GM18519 (cell line): ENCODE results near the gene NACC1.
A peak's percentile ranks its signal among the peaks of the same experiment; 100 is the strongest.
"Not testable (repeated sequence)": the region's sequence is repeated elsewhere in the genome, so short reads cannot be mapped to it uniquely, and the experiment has no call there.

Experiments
- ATAC-seq: cut with Tn5 transposase; IDR thresholded peaks from one replicate; pipeline ENCODE4 v1.9.1; 2021; ENCODE audit warnings: mild to moderate bottlenecking, moderate library complexity; ENCODE audit not compliant: unreplicated experiment, low FRiP score

NACC1 gene

GRCh38 chr19:13138171-13138915 lies 20.3 kb downstream of the NACC1 start:
- ATAC-seq = no peak

DNA sequence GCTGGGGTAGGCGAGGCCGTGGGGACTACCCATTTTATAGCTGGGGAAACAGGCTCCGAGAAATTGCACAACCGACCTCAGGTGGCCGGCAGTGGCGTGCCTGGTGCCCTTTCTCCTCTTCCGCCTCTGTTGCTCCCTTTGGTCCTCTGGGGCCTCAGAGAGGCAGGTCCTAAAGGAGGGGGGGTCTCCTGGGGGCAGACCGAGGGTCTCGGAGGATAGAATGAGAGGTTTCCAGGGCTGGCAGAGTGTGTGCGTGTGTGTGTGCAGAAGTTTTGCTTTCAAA lies 20.8 kb downstream of the NACC1 start:
- ATAC-seq = no peak

- ATAC-seq = no peak
Observed at GRCh38 chr19:13139633-13140311, 21.7 kb downstream of the NACC1 start.

- ATAC-seq = no peak
Observed at GRCh38 chr19:13146763-13147563, 28.9 kb downstream of the NACC1 start.

DNA sequence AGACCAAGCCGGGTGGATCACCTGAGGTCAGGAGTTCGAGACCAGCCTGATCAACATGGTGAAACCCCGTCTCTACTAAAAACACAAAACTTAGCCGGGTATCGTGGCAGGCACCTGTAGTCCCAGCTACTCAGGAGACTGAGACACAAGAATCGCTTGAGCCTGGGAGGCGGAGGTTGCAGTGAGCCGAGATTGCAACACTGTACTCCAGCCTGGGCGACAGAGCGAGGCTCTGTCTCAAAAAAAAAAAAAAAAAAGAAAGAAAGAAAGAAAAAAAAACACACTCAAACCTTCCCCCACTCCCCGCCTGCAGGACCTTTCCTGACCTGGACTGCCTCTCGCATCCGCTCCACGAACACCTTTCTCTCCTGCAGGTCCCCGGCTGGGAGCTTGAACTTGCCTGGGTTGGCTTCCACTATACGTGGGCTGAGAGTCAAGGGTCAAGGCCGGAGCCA lies 31.1 kb downstream of the NACC1 start:
- ATAC-seq = not testable (repeated sequence)

- ATAC-seq = no peak
Observed at GRCh38 chr19:13149628-13150186, 31.6 kb downstream of the NACC1 start.

DNA sequence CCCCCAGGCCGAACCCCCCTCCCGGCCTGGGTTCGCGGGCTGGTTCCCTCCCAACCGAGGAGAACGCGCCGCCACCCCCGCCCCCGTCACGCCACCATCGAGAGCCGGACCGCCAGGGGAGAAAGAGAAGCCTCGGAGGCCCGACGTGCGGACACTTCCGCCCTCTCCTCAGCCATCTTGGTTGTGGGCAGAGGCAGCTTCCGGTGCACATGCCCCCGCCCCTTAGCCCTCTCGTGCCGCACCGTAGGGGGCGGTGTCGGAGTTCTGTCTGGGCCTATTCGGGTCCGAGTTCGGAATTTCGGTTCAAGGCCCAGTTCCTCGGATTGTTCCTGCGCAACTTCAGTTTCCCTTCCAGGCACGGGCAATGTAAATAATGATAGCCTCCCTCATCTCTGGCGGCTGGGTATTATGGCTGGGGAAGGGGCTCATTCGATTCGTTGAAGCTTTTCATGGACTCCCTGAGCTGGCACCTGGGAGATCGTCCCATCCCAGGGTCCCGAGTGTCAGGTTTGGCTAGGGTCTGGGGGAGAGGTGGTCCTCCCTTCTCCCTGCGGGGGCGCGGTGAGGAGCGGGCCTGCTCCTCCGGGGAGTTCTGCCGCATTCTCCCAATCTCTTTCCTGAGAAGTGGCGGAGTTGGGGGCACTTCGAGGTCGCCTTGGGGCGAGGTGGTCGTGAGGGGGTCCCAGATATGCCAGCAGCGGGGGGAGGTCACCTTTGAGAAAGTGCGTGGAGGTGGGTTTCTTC lies 32.3 kb downstream of the NACC1 start, which contains the start of the genes IER2 and STX10:
IER2 (plus strand) TSS at position 225 of the 744 bp plus-strand sequence. CDS start 2,776 bp downstream, outside the sequence.
STX10 (minus strand) TSS at position 189 of the 744 bp plus-strand sequence. CDS start 202 bp downstream, outside the sequence.
- no peak for ATAC-seq

- ATAC-seq = no peak
Observed at GRCh38 chr19:13150931-13151604, 33.0 kb downstream of the NACC1 start.

GRCh38 chr19:13151605-13152355 lies 33.7 kb downstream of the NACC1 start:
- ATAC-seq = peak; percentile 25

DNA sequence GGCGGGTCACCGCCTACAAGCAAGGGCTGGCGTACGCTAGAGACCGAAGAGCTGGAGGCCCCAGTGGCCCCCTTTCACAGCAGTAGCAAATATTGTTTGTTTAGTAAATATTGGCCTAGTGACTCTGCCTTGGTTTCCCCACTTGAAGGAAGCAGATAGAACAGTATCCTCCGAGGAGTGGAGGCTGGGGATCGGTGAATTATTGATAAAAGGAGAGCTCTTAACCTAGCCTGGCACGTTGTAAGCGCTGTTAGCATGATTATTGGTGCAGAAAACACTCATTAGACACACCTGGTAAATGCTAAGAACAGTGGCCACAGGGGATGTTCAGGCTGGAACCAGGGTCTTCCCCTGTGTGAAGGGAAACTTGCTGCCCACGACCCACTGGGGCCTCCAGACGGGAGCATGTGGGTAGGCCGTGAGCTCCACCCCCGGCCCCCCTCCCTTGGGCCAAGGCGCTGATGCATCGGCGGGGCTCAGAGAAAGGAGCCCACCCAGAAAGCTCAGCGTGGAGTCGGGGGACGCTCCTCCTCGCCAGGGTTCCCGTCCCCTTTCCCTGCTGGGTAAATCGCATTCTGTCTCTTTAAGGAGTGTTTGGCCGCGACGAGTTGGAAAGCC lies 34.4 kb downstream of the NACC1 start:
- ATAC-seq = no peak

DNA sequence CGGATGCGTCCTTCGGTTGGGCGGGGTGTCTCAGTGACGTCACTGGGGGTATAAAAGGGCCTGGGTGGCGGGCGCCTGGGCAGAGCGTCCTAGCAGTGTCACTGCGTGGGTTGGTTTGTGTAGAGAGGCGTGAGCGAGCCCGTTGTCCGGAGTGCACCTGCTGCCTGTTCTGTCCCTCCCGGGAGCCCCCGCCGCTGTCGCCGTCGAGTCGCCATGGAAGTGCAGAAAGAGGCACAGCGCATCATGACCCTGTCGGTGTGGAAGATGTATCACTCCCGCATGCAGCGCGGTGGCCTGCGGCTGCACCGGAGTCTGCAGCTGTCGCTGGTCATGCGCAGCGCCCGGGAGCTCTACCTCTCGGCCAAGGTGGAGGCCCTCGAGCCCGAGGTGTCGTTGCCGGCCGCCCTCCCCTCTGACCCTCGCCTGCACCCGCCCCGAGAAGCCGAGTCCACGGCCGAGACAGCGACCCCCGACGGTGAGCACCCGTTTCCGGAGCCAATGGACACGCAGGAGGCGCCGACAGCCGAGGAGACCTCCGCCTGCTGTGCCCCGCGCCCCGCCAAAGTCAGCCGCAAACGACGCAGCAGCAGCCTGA lies 35.0 kb downstream of the NACC1 start:
- peak; percentile 26 for ATAC-seq

DNA sequence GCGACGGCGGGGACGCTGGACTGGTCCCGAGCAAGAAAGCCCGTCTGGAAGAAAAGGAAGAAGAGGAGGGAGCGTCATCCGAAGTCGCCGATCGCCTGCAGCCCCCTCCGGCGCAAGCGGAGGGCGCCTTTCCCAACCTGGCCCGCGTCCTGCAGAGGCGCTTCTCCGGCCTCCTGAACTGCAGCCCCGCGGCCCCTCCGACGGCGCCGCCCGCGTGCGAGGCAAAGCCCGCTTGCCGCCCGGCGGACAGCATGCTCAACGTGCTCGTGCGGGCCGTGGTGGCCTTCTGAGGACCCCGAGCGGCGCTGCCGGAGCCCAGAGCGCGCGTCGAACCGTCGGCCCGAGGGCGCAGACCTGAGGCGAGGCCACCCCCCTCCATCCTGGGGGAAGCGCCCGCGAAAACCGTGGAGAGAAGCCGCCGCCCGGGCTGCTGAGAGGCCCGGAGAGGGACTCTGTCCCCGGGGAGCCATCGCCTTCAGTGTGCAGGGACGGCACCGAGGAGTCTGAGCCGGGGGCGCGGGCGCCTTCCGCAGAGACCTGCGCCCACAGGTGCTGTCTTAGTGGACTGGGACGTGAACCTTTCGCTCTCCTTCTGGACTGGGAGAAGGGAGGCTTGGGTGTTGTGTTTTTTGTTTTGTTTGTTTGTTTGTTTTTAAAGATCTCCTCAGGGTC lies 35.6 kb downstream of the NACC1 start:
- no peak for ATAC-seq

DNA sequence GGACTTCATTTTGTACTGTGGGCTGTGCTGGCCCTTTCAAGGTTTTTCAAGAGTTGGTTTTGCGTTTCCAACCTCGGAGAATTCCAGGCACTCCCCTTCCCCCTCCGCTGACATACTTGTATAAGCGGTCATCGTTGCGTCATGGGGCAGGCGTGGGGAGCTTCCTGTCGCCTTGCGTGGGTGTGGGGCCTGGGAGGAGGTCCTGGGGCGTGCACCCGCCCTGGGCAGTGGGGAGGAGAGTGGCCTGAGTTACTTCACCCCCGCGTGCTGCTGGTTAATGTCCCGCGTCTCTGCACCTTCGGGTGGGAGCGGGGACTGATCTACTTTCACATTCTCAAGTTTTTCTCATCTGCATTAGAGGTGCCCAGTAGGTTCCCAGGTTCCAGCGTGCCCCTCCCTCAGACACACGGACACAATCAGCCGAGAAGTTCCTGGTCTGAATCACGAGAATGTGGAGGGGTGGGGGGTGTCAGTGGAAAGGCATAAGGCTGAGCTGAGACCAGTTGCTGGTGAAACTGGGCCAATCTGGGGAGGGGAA lies 36.2 kb downstream of the NACC1 start:
- no peak for ATAC-seq

DNA sequence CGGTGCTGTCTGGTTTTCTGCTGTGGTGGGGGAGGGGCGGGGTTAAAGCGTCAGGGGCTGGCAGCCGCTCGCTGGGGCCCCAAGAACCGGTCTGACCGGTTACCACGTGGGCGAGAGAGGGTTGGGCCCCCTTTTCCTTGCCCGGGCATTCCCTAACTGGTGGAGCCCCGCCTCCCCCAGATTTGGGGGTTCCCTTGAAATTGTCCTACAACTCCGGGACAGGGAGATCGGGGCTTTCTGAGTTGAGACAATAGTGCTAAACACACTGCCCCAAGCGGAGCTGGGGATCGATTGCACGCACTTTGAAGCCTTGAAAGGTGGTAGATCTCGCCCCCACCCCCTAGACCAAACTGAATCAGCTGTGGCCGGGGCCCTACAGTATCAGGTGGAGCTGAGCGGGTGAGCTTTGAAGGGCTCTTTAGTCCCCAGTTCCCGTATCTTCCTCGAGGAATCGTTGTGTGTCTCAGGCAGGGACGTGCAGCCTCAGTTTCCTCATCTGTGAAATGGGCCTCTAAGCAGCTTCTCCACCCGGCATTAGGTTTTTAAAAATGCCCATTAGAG lies 36.9 kb downstream of the NACC1 start:
- ATAC-seq = no peak

- no peak for ATAC-seq
Observed at GRCh38 chr19:13155472-13156359, 37.7 kb downstream of the NACC1 start.

- ATAC-seq = no peak
Observed at GRCh38 chr19:13159713-13160112, 41.6 kb downstream of the NACC1 start.
